A673 (cell line): ENCODE results near the gene BBS4. TPM values are rescaled to one million over a fixed set of nuclear protein-coding genes. Genes with fewer than 3 reads are reported as not detected.

Source experiments
- BruUV-seq: library from RNA; stranded (reverse); fragments of 400-500 nt; replicated peaks from 2 replicates; lab custom pipeline; 2021; lab: Mats Ljungman, UMichigan
- CTCF ChIA-PET: fragments of 300-600 bp; sonication (Branson Sonifier 250); formaldehyde crosslinking; loops from one replicate; lab custom pipeline; 2022; ENCODE audit warnings: antibody characterized with exemption; lab: Charles Lee
- POLR2A ChIA-PET: fragments of 300-600 bp; sonication (Branson Sonifier 250); formaldehyde crosslinking; loops from one replicate; lab custom pipeline; 2022; ENCODE audit warnings: antibody characterized with exemption; ENCODE audit not compliant: low non-redundant PET; lab: Charles Lee
- DNase-seq: peaks from one replicate; pipeline ENCODE4 v3.0.0-alpha.2; 2015; ENCODE audit warnings: low spot score
- H3K27ac ChIP-seq: fragments of 200-600 bp; sonication (generic); 2 replicates; pipeline ENCODE4 v1.5.1; 2016; ENCODE audit warnings: mixed run types, low read depth, mild to moderate bottlenecking, mixed read lengths, antibody characterized with exemption, low read length; ENCODE audit not compliant: poor library complexity, severe bottlenecking
- H3K27me3 ChIP-seq: fragments of 200-600 bp; sonication (generic); replicated peaks from 2 replicates; pipeline ENCODE4 v1.6.1; 2017; ENCODE audit warnings: mixed run types, low read depth, mild to moderate bottlenecking, mixed read lengths, antibody characterized with exemption, low read length; ENCODE audit not compliant: insufficient read depth, poor library complexity
- H3K36me3 ChIP-seq: fragments of 200-600 bp; sonication (generic); 2 replicates; pipeline ENCODE4 v1.6.1; 2016; ENCODE audit warnings: mixed run types, mild to moderate bottlenecking, mixed read lengths, antibody characterized with exemption, low read length; ENCODE audit not compliant: insufficient read depth, poor library complexity, severe bottlenecking
- H3K4me1 ChIP-seq: fragments of 200-600 bp; sonication (generic); 2 replicates; pipeline ENCODE4 v1.6.1; 2017; ENCODE audit warnings: mixed run types, mild to moderate bottlenecking, mixed read lengths, antibody characterized with exemption, low read length; ENCODE audit not compliant: insufficient read depth, poor library complexity, severe bottlenecking
- H3K4me3 ChIP-seq: fragments of 200-600 bp; sonication (generic); 2 replicates; pipeline ENCODE4 v1.5.1; 2016; ENCODE audit warnings: low read depth, mixed run types, mild to moderate bottlenecking, mixed read lengths, low read length; ENCODE audit not compliant: poor library complexity, severe bottlenecking
- H3K9me3 ChIP-seq: fragments of 200-600 bp; sonication (generic); 2 replicates; pipeline ENCODE4 v1.6.1; 2016; ENCODE audit warnings: mixed run types, low read depth, mild to moderate bottlenecking, mixed read lengths, antibody characterized with exemption, low read length; ENCODE audit not compliant: poor library complexity, severe bottlenecking
- CTCF ChIP-seq: fragments of 300-800, 200-600 bp; sonication (generic); conservative IDR thresholded peaks from 2 replicates; pipeline ENCODE4 v1.5.1; 2017; ENCODE audit warnings: low read depth, mild to moderate bottlenecking, antibody characterized with exemption, low read length, moderate library complexity, mixed read lengths
- EZH2 ChIP-seq: fragments of 200-600 bp; sonication (generic); IDR thresholded peaks from 2 replicates; pipeline ENCODE4 v1.6.1; 2017; ENCODE audit warnings: borderline replicate concordance, low read depth, mild to moderate bottlenecking, mixed read lengths, antibody characterized with exemption, low read length; ENCODE audit not compliant: poor library complexity, severe bottlenecking
- intact Hi-C: fragments of 100-400 bp; cut with micrococcal nuclease; formaldehyde crosslinking; loops from one replicate; pipeline ENCODE4 v1.10.0; 2022; ENCODE audit not compliant: unreplicated experiment
- total RNA-seq: library from RNA; stranded (reverse); gene quantifications from 2 replicates; pipeline ENCODE4 v1.2.3, GENCODE V29; 2021

Gene BBS4
- total RNA-seq, 1 experiment from 2014 or later, result 22.9 TPM

DNA sequence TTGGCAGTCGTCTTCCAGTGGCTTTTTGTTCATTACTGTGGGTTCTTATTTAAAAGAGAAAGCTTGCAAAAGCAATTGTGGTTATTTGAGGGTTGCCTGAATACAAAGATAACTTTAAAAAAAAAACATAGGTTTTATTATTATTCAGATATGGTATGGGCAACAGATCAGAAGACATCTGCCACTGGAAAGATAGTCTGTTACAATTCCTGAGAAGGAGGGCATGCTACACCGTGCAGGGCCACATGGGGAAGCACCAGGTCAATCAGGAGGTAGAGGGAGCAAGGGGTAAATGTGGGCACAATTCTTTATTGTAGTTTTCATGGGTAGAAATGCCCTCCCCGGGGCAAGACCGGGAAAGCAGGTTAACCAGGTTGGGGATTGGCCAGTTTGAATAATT is 46.5 kb downstream of the BBS4 start:
- ChIA-PET POLR2A (no interaction called here), CTCF (interaction anchor here (0.9 kb wide), 1 partner anchor 963 kb away, joined by 3 read pairs; no protein-coding TSS in a partner anchor)
- intact Hi-C loops, result no loop called here
- Histone ChIP-seq H3K36me3 (peaks cover 20% of the 10 kb centered on the region), H3K27ac (no peak overlapping the region), H3K9me3 (no peaks in the 10 kb centered on the region), H3K27me3 (no peaks in the 10 kb centered on the region), H3K4me1 (no peaks in the 10 kb centered on the region), H3K4me3 (no peak overlapping the region)
- no peak for TF ChIP-seq CTCF
- no peak for TF ChIP-seq EZH2
- DNase-seq, result no peak
- BruUV-seq, result no TSS peak

DNA sequence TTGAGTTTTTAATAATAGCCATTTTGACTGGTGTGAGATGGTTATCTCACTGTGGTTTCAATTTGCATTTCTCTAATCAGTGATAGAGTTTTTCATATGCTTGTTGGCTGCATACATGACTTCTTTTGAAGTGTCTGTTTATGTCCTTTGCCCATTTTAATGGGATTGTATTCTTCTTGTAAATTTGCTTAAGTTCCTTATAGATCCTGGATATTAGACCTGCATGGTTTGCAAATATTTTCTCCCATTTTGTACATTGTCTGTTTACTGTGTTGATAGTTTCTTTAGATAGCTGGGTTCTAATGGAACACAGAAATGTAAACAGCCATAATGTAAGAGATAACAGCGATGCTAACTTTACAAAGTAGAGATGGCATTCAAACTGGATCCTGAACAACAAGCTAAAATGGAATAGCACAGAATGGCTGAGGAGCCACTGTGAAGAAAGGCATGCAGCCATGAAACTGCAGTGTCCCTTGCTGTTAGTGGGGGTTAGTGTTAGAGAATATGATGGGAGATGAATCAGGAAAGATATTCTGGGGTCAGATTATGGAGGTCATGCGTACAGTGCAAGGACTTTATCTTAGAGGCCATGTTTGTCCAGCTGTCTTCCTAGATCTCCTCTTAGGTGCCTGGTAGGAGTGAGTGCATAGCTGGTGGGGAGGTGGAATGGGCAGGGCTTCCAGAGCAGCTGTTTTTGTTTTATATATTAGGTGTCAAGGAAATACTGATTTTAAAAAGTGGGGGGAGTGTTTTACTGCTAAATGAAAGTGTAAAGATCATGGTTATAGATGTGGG is 48.1 kb downstream of the BBS4 start:
- TF ChIP-seq EZH2 (no peak), CTCF (no peak)

DNA sequence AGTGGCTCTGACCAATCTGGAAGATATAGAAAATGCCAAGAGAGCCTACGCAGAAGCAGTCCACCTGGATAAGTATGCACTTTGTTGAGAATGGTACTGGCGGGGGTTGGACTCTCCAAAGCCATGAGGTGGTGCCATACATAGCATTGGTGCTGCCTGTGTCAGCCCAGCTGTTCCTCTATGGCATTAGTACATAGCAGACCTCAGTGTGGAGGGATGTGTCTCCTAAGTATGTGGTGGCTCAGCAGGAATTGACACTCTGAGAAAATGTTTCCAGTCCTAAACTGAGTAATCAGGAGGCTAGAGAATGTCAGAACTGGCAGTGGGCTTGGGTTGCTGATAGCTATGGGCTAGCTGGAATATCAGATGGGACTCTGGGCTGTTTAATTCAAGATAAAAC is 49.1 kb downstream of the BBS4 start:
- no TSS peak for BruUV-seq
- intact Hi-C loops, result no loop called here
- no peak for DNase-seq
- Histone ChIP-seq H3K4me1 (no peaks in the 10 kb centered on the region), H3K36me3 (peaks cover 40% of the 10 kb centered on the region), H3K9me3 (no peaks in the 10 kb centered on the region), H3K27me3 (no peaks in the 10 kb centered on the region), H3K27ac (no peak overlapping the region), H3K4me3 (no peak overlapping the region)
- TF ChIP-seq EZH2 (no peak), CTCF (no peak)
- POLR2A ChIA-PET, result no interaction called here
- CTCF ChIA-PET, result no interaction called here

More for the DNA sequence above, 48.1 kb downstream of the BBS4 start:
- Histone ChIP-seq H3K4me1 (no peaks in the 10 kb centered on the region), H3K36me3 (peaks cover 31% of the 10 kb centered on the region), H3K4me3 (no peak overlapping the region), H3K9me3 (no peaks in the 10 kb centered on the region), H3K27ac (no peak overlapping the region), H3K27me3 (no peaks in the 10 kb centered on the region)
- no peak for DNase-seq
- ChIA-PET CTCF (no interaction called here), POLR2A (no interaction called here)
- BruUV-seq, result no TSS peak
- intact Hi-C loops, result no loop called here
